ENCODE data around the gene COMMD3.
"Not testable (repeated sequence)": the region's sequence is repeated elsewhere in the genome, so short reads cannot be mapped to it uniquely, and the experiment has no call there.

Gene COMMD3

GRCh38 chr10:22316286-22317075, at the start of gene COMMD3:
Gene COMMD3, plus strand, starts transcription at chr10:22316388. Its CDS starts 30 bp downstream, at chr10:22316418.
- DNase-seq = peak; percentile 93

GRCh38 chr10:22268503-22268902, 47.7 kb upstream of the COMMD3 start:
- DNase-seq = no peak

- no peak for DNase-seq
These were observed 44.4 kb upstream of the COMMD3 start for GRCh38 chr10:22271786-22272185.

- no peak for DNase-seq
These were observed 37.8 kb upstream of the COMMD3 start for GRCh38 chr10:22278441-22278782.

GRCh38 chr10:22280078-22280477, 36.1 kb upstream of the COMMD3 start:
- no peak for DNase-seq

GRCh38 chr10:22285130-22285529, 31.1 kb upstream of the COMMD3 start:
- no peak for DNase-seq

GRCh38 chr10:22293747-22294404, 22.3 kb upstream of the COMMD3 start:
- no peak for DNase-seq

- no peak for DNase-seq
These were observed 21.5 kb upstream of the COMMD3 start for GRCh38 chr10:22294694-22295093.

- no peak for DNase-seq
These were observed 15.0 kb upstream of the COMMD3 start for GRCh38 chr10:22301193-22301592.

- no peak for DNase-seq
These were observed 12.7 kb upstream of the COMMD3 start for GRCh38 chr10:22303461-22303860.

GRCh38 chr10:22305721-22306120, 10.5 kb upstream of the COMMD3 start:
- no peak for DNase-seq

GRCh38 chr10:22308390-22308789, 7.8 kb upstream of the COMMD3 start:
- DNase-seq = no peak

GRCh38 chr10:22309180-22310000, 6.8 kb upstream of the COMMD3 start:
- DNase-seq = no peak

- DNase-seq = not testable (repeated sequence)
These were observed 6.2 kb upstream of the COMMD3 start for GRCh38 chr10:22310012-22310411.

GRCh38 chr10:22310928-22311327, 5.3 kb upstream of the COMMD3 start:
- DNase-seq = no peak

GRCh38 chr10:22314852-22315251, 1.3 kb upstream of the COMMD3 start:
- no peak for DNase-seq

- no peak for DNase-seq
These were observed 518 bp upstream of the COMMD3 start for GRCh38 chr10:22315455-22316285.

- no peak for DNase-seq
These were observed 835 bp downstream of the COMMD3 start for GRCh38 chr10:22317076-22317370.

GRCh38 chr10:22317771-22318565, 1.8 kb downstream of the COMMD3 start:
- no peak for DNase-seq

- no peak for DNase-seq
These were observed 2.6 kb downstream of the COMMD3 start for GRCh38 chr10:22318772-22319171.

GRCh38 chr10:22319547-22319979, 3.4 kb downstream of the COMMD3 start:
- DNase-seq = no peak

- no peak for DNase-seq
These were observed 3.9 kb downstream of the COMMD3 start for GRCh38 chr10:22319980-22320558.
